HG02571 (cell line): ENCODE data around the gene LEMD1.
"Not testable (repeated sequence)": the region's sequence is repeated elsewhere in the genome, so short reads cannot be mapped to it uniquely, and the experiment has no call there.

Experiments
- ATAC-seq: cut with Tn5 transposase; IDR thresholded peaks from one replicate; pipeline ENCODE4 v1.9.1; 2021; ENCODE audit warnings: mild to moderate bottlenecking, moderate library complexity; ENCODE audit not compliant: unreplicated experiment

The LEMD1 gene

GRCh38 chr1:205430696-205431305 is 8.9 kb upstream of the LEMD1 start:
- no peak for ATAC-seq

DNA sequence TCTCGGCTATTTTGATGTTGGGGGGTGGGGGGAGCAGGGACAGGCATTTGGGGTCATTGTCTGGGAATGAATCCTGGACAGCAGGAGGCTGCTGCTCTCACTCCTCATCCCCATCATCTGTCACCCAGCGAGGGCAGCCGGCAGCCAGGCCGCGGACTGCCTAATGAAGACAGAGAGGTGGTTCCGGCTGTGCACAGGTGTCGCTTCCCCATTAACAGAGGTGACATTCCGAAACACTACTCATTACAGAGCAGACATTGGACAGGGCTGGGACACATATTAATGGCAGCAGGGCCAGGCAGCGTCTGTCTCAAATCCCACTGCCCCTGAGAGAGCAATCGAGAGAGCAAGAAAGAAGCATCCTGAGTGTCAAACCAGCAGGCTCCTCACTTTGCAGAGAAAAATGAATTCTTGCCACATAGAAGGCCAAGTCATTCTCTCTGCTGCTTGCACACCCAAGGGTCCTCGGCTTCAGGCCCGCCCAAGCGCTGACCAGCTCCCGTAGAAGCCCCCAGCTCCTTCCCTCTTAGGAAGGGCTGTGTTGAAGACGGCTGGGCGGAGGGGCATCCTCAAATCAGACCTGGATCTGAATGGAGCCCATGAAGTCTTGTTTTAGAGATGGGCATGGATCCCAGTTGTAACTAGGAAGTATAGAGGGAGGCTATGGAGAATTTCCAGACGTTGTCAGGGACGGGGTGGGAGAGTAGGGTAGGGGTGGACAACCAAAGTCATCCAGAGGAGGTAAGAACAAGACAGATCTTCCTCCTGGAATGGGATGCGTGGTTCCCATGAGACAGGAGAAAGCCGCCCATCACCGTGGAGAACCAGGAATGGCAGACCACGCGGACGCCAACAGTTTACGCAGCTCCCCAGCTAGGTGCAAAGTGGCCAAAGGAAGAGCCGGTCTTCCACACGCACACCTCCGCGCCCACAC is 8.2 kb upstream of the LEMD1 start:
- ATAC-seq = no peak

DNA sequence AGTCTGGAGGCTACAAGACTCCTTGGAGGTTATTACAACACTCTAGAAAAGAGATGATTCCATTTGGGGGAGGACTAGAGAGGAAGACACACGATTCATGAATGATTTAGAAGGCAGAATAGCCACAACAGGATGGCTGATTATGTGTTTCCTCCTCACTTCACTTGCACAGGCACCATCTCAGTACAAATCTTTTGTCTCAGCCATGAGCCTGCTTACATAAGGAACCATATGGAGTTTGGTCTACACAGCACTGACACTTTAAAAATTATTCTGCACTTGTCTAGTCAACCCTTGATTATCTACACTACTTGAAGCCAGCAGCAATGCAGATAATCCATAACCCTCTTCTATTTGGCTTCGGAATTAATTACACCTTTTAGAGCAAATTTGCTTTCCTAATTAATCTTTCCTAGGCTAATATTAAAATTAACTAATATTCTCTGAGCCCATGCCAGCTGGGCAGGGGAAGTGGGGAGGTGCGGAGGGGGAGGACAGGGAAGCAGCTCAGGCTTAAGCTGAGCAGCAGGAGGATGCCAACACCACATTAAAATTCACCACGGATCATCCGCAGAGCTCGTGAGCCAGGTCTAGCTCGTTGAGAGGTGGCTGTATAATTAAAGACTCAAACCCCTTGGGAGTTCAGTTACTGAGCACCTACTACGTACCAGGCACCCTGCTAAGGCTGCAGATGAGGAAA is 3.2 kb upstream of the LEMD1 start:
- no peak for ATAC-seq

GRCh38 chr1:205423814-205424399 is 2.1 kb upstream of the LEMD1 start:
- ATAC-seq = no peak

DNA sequence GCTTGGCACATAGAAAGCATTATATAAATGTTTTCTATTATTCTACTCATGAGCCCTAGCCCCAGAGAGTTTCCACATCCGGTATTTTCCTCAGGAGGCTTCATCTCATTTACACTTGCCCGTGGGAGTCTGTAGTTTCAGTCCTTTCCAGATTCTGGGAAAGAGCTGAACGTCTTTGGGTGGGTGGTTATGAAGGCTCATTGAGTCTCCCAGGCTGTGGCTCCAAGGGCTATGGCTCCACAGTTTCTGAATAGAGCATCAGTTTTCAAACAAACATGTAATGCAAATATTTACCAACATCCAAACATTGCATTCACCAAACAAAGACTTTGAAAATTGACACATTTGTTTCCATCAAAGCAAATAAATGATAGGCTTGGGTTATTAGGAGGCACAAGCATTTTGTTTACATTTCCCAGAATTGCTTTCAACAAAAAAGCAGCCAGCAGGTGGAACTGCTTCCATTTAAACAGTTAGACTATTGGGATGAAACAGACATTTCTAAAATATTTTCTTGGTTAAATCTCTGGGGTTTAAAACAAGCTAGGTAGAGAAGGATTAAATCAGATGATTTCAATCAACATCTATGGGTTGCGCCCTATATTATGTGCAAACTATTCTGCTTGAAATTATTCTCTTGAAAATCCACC is 1.3 kb upstream of the LEMD1 start:
- no peak for ATAC-seq

- no peak for ATAC-seq
These were observed 918 bp downstream of the LEMD1 start for GRCh38 chr1:205420938-205421337.

DNA sequence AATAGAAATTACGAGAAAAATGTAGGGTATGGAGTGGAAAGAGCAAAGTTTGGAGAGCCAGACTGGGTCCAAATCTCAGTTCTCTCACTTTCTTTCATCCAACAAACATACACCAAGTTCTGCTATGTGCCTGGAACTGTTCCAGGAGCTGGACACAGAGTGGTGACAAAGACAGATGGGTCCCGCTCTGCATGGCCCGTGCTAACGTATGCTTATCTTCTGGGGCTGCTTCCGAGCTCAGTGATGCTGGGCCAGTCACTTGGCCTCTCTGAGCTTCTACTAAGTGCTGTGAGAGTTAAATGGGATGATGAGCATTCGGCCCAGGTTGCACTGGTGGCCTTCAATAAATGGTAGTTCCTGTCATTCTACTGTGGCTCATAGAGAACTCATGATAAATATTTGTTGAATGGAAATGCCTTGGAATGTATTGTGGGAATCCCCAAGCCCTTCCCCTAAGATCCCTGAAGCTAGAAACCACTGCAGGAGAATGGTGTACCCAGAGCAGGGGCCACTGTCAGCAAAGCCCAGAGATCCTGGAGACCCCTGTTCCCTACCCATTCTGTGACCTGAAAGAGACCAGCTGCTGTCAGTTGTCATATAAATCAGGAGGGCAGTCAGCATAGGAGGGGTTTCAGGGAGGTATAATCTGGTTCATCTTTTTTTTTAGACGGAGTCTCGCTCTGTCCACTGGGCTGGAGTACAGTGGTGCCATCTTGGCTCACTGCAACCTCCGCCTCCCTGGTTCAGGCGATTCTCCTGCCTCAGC is 3.8 kb downstream of the LEMD1 start:
- ATAC-seq = no peak

- ATAC-seq = no peak
These were observed 5.5 kb downstream of the LEMD1 start for GRCh38 chr1:205416322-205416721.

- no peak for ATAC-seq
These were observed 11.1 kb downstream of the LEMD1 start for GRCh38 chr1:205410581-205411298.

- no peak for ATAC-seq
These were observed 13.9 kb downstream of the LEMD1 start for GRCh38 chr1:205407970-205408369.

DNA sequence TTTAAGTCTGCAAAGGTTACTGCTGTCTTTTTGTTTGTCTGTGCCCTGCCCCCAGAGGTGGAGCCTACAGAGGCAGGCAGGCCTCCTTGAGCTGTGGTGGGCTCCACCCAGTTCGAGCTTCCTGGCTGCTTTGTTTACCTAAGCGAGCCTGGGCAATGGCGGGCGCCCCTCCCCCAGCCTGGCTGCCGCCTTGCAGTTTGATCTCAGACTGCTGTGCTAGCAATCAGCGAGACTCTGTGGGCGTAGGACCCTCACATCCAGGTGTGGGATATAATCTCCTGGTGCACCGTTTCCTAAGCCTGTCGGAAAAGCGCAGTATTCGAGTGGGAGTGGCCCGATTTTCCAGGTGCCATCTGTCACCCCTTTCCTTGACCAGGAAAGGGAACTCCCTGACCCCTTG is 15.6 kb downstream of the LEMD1 start:
- not testable (repeated sequence) for ATAC-seq

GRCh38 chr1:205404484-205404883 is 17.4 kb downstream of the LEMD1 start:
- ATAC-seq = not testable (repeated sequence)

DNA sequence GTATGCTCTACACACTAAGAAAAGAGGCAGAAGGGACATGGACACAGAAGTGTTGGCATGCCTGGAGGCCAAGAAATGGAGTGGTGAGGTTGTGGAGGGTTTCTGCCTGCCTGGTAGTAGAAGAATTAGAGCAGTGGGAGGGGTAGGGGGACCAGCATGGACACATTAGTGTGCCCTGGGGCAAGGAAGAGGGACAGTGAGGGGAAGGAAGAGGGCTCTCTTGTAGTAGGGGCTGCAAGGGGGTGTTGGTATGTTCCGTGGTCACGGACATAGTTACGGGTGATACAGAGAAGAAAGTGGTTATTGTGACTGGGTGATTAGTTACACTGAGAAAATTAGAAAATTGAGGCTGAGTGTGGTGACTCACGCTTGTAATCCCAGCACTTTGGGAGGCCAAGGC is 23.3 kb downstream of the LEMD1 start:
- no peak for ATAC-seq

DNA sequence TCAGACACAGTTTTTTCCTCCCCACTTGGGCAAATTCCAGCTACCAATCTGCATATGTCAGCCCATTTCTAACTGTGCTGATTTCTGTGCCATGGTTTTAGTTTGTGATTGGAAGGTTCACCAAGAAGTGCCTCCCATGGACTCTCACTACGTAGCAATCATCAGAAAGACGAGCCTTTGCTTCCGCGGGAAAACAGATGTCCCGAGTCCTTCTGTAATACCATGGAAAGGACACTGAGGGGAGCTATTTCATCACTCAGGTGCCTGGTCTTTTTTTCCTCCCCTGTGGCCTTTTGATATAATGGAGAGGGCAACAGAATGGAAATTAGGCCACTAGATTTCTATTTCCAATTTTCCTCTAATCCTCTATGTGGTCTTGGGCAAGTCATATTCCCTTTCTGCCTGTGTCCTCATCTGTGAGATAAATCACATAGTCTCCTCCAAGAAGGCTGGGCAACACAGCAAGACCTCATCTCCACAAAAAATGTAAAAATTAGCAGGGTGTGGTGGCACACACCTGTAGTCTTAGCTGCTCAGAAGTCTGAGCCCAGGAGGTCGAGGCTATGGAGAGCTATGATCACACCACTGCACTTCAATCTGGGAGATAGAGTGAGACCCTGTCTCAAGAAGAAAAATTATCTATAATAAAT is 24.8 kb downstream of the LEMD1 start:
- ATAC-seq = no peak

DNA sequence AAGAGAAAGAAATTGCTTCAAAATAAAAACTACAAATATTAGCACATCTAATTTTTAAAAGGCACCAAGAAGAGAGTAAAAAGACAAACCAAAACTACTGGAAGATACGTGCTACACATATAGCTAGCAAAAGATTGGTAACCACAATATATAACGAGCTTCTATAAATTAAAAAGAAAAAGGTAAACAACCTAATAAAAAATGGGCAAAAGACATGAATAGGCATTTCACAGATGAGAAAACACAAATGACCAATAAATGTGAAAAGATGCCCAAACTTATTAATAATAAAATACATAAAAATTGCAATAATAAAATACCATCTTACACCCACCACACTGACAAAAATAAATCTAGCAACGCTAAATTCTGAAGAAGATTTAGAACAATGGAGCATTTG is 26.2 kb downstream of the LEMD1 start:
- no peak for ATAC-seq

GRCh38 chr1:205392650-205393049 is 29.2 kb downstream of the LEMD1 start:
- ATAC-seq = no peak

GRCh38 chr1:205391386-205391785 is 30.5 kb downstream of the LEMD1 start:
- ATAC-seq = no peak

- ATAC-seq = no peak
These were observed 34.0 kb downstream of the LEMD1 start for GRCh38 chr1:205387845-205388244.

DNA sequence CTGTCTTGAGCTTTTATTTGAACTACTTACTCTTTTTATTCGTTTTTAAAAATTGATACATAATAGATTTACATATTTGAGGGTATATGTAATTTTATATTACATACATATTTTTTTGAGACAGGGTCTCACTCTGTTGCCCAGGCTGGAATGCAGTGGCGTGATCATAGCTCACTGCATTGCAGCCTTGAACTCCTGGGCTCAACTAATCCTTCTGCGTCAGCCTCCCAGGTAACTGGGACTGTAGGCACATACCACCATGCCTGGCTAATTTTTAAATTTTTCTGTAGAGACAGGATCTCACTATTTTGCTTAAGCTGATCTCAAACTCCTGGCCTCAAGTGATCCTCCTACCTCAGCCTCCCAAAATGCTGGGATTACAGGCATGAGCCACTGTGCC is 38.9 kb downstream of the LEMD1 start:
- not testable (repeated sequence) for ATAC-seq
